ENCODE results near the gene UNC45B. TPM values are rescaled to one million over a fixed set of nuclear protein-coding genes. Genes with fewer than 3 reads are reported as not detected.

Gene UNC45B
- total RNA-seq, 6 experiments from 2014 or later = not detected

- no peak for TF ChIP-seq CTCF (IDR thresholded peaks at IDR 0.05)
- Mint-ChIP-seq H3K27ac (no peak overlapping the region), H3K4me3 (no peak overlapping the region), H3K27me3 (ENCODE audit: insufficient read depth) (no peaks in the 10 kb centered on the region; the same call in 1 of the 2 replicates), H3K4me1 (ENCODE audit: low read depth) (peaks cover 17% of the 10 kb centered on the region), H3K9me3 (no peaks in the 10 kb centered on the region), H3K36me3 (ENCODE audit: low read depth) (peaks cover 31% of the 10 kb centered on the region)
- no peak for DNase-seq
These were observed 14.6 kb upstream of the UNC45B start for GRCh38 chr17:35132816-35133550.

- no peak for TF ChIP-seq CTCF (IDR thresholded peaks at IDR 0.05)
- H3K27ac Mint-ChIP-seq = no peak overlapping the region
- H3K4me3 Mint-ChIP-seq = no peak overlapping the region
- H3K4me1 Mint-ChIP-seq (ENCODE audit: low read depth) = no peaks in the 10 kb centered on the region
- no peaks in the 10 kb centered on the region; the same call in 1 of the 2 replicates for H3K27me3 Mint-ChIP-seq (ENCODE audit: insufficient read depth)
- DNase-seq = no peak
- H3K36me3 Mint-ChIP-seq (ENCODE audit: low read depth) = peaks cover 38% of the 10 kb centered on the region
- H3K9me3 Mint-ChIP-seq = no peaks in the 10 kb centered on the region
These were observed 12.3 kb upstream of the UNC45B start for GRCh38 chr17:35135322-35135721.

- H3K36me3 Mint-ChIP-seq (ENCODE audit: low read depth) = peaks cover 31% of the 10 kb centered on the region
- no peak for TF ChIP-seq CTCF (IDR thresholded peaks at IDR 0.05)
- H3K27me3 Mint-ChIP-seq (ENCODE audit: insufficient read depth) = no peaks in the 10 kb centered on the region; the same call in 1 of the 2 replicates
- H3K4me3 Mint-ChIP-seq = no peak overlapping the region
- peaks cover 6% of the 10 kb centered on the region; the same call in 1 of the 2 replicates for H3K4me1 Mint-ChIP-seq (ENCODE audit: low read depth)
- no peaks in the 10 kb centered on the region for H3K9me3 Mint-ChIP-seq
- H3K27ac Mint-ChIP-seq = no peak overlapping the region
- no peak for DNase-seq
These were observed 9.4 kb upstream of the UNC45B start for GRCh38 chr17:35138218-35138617.

GRCh38 chr17:35141681-35142466 is 5.7 kb upstream of the UNC45B start, which contains the start of gene NLE1:
TSS of gene NLE1 (minus strand) at chr17:35142303. CDS start at chr17:35142275, 28 bp downstream.
- peaks cover 6% of the 10 kb centered on the region; the same call in 1 of the 2 replicates for H3K4me1 Mint-ChIP-seq (ENCODE audit: low read depth)
- H3K4me3 Mint-ChIP-seq = peak within 1 kb of the TSS; percentile 87
- H3K36me3 Mint-ChIP-seq (ENCODE audit: low read depth) = peaks cover 7% of the 10 kb centered on the region; the same call in 1 of the 2 replicates
- DNase-seq = peak; percentile 66
- TF ChIP-seq CTCF (IDR thresholded peaks at IDR 0.05) = peak; percentile 94
- H3K27me3 Mint-ChIP-seq (ENCODE audit: insufficient read depth) = no peaks in the 10 kb centered on the region; the same call in 1 of the 2 replicates
- H3K27ac Mint-ChIP-seq = no peak within 1 kb of the TSS; the same call in 1 of the 2 replicates
- no peaks in the 10 kb centered on the region for H3K9me3 Mint-ChIP-seq

GRCh38 chr17:35142467-35142796 is 5.2 kb upstream of the UNC45B start:
- Mint-ChIP-seq H3K9me3 (no peaks in the 10 kb centered on the region), H3K27ac (no peak overlapping the region), H3K27me3 (ENCODE audit: insufficient read depth) (peaks cover 4% of the 10 kb centered on the region), H3K36me3 (ENCODE audit: low read depth) (peaks cover 7% of the 10 kb centered on the region; the same call in 1 of the 2 replicates), H3K4me1 (ENCODE audit: low read depth) (peaks cover 6% of the 10 kb centered on the region; the same call in 1 of the 2 replicates), H3K4me3 (peak overlapping the region; percentile 87)
- peak; percentile 63 for TF ChIP-seq CTCF (IDR thresholded peaks at IDR 0.05)
- no peak for DNase-seq
